ENCODE results near the gene RCC2.
"Not testable (repeated sequence)": the region's sequence is repeated elsewhere in the genome, so short reads cannot be mapped to it uniquely, and the experiment has no call there.

RCC2 gene
- 114 to 233 (median 144) reads per million in 17 experiments for total RNA-seq

- peak; percentile 77 to 93 (median 86) for DNase-seq
Measured at GRCh38 chr1:17439250-17440073, at the start of gene RCC2. RCC2 (minus strand) TSS chr1:17439677; CDS start chr1:17438514, 1,163 bp downstream.

DNA sequence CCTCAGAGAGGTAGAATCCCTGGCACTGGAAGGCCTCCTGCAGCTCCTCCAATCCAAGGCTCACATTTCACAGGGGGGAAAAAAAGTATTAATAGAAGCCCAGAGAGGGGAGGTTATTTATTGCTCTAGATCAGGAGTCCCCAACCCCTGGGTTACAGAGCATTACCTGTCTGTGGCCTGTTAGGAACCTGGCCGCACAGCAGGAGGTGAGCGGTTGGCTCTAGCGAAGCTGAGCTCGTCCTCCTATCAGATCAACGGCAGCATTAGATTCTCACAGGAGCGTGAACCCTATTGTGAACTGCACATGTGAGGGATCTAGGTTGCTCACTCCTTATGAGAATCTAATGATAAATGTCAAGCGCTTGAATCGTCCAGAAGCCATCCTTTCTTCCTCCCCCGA is 46.8 kb upstream of the RCC2 start:
- DNase-seq: no peak

GRCh38 chr1:17485281-17485680 is 45.8 kb upstream of the RCC2 start:
- DNase-seq: peak in 2 of 4 experiments; percentile 24 to 43

DNA sequence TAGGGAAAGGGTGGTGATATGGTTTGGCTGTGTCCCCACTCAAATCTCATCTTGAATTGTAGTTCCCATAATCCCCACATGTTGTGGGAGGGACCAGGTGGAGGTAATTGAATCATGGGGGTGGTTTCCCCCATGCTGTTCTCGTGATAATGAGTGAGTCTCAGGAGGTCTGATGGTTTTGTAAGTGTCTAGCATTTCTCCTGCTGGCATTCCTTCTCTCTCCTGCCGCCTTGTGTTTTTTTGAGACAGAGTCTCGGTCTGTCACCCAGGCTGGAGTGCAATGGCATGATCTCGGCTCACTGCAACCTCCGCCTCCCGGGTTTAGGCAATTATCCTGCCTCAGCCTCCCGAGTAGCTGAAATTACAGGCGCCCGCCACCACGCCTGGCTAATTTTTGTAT is 42.5 kb upstream of the RCC2 start:
- not testable (repeated sequence) for DNase-seq

DNA sequence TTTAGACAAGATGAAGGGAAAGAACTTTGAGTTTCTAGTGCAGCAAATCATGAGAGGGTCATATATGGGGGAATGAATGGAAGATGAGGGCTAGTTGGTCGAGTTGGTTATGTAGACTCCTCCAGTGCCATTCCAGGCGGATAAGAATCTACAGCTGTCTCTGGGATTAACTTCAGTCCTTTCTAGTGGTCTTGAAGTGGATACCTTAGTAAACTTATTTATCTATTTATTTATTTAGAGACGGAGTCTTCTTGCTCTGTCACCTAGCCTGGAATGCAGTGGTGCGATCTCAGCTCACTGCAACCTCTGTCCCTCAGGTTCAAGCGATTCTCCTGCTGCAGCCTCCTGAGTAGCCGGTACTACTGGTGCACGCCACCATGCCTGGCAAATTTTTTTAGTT is 41.4 kb upstream of the RCC2 start:
- no peak for DNase-seq

GRCh38 chr1:17475752-17476151 is 36.3 kb upstream of the RCC2 start:
- no peak for DNase-seq

DNA sequence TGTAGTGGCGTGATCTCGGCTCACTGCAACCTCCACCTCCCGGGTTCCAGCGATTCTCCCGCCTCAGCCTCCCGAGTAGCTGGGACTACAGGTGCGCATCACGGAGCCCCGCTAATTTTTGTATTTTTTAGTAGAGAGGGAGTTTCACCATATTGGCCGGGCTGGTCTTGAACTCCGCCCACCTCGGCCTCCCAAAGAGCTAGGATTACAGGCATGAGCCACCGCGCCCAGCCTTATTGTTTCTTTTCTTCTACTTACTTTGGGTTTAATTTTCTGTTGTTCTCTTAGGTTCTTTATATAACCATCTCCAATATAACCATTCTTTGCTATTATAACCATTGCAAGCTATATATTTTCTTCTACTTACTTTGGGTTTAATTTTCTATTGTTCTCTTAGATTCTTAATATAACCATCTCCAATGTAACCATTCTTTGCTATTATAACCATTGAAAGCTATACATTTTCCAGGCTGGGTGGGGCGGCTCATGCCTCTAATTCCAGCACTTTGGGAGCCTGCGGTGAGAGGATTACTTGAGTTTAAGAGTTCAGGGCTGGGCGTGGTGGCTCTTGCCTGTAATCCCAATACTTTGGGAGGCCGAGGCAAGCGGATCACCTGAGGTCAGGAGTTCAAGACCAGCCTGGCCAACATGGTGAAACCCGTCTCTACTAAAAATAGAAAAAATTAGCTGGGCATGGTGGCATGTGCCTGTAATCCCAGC is 35.5 kb upstream of the RCC2 start:
- not testable (repeated sequence) for DNase-seq

GRCh38 chr1:17472814-17473213 is 33.3 kb upstream of the RCC2 start:
- DNase-seq: no peak

- no peak for DNase-seq
Measured at GRCh38 chr1:17471393-17471792, 31.9 kb upstream of the RCC2 start.

GRCh38 chr1:17470021-17470799 is 30.7 kb upstream of the RCC2 start:
- DNase-seq: no peak

DNA sequence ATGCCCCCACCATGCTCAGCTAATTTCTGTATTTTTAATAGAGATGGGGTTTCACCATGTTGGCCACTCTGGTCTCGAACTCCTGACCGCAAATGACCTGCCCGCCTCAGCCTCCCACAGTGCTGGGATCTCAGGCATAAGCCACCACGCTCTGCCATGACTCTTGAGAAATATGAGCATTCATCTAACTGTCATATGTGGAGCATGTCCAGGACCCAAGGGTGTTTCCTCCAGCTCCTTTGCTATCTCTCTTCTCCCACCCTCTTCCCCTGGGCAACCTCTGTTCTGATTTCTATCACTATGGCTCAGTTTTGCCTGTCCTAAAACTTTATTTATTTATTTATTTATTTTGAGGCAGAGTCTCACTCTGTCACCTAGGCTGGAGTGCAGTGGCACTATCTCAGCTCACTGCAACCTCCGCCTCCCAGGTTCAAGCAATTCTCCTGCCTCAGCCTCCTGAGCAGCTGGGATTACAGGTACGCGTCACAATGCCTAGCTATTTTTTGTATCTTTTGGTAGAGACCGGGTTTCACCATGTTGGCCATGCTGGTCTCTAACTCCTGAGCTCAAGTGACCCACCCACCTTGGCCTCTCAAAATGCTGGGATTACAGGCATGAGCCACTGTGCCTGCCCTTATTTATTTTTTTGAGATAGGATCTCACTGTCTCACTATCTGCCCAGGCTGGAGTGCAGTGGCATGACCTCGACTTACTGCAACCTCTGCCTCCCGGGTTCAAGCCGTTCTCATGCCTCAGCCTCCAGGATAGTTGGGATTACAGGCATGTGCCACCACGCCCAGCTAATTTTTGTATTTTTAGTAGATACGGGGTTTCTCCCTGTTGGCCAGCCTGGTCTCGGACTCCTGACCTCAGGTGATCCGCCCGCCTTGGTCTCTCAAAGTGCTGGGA is 29.1 kb upstream of the RCC2 start:
- not testable (repeated sequence) for DNase-seq

DNA sequence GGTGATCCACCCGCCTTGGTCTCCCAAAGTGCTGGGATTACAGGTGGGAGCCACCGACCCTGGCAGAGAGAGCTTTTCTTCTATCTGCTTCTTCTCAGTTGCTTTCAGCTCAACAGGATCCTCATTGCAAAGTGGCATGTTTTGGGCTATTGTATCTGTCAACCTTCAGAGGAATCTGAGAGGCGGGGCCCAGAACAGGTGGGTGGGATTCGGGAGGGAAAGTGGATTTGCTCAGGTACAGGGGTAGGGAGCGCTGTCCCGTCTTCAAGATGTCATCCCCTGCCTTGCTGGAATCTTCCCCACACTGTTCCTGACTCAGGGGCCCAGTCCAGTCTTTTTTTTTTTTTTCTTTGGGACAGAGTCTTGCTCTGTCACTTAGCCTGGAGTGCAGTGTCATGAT is 26.9 kb upstream of the RCC2 start:
- DNase-seq: no peak

DNA sequence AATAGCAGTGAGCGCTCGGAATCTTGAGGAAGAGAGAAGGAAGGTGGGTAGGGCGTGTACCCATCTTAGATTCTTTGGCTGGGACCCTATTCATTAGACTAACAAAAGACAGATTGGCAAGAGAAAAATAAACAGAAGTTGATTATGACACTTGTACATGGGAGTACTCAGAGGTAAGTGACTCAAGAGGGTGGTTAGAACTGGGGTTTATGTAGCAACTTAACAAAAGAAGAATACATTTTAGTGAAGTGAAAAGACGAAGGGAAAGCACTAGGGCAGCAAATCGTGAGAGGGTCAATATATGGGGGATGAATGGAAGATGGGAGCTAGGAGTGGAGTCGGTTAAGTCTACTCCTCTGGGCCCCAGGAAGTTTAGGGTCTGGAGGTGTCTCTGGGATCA is 25.8 kb upstream of the RCC2 start:
- DNase-seq: peak in 1 of 4 experiments; percentile 31

DNA sequence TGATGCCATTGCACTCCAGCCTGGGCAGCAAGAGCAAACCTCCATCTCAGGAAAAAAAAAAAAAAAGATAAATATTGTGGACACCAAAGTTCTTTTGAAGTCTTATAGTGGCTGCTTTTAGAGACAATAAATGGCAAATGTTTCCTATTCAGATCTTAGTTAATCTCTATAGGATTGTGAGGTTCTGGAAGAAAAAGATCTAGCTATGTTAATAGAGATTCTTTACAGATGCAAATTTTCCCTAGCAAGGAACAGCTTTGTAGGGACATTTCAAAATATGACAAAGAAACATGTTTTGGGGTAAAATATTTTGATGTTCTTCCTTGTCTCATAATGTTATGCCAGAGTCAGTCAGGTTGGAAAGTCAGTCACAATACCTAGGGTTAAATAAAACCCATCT is 24.5 kb upstream of the RCC2 start:
- no peak for DNase-seq

GRCh38 chr1:17462669-17463068 is 23.2 kb upstream of the RCC2 start:
- DNase-seq: no peak

GRCh38 chr1:17460219-17460618 is 20.7 kb upstream of the RCC2 start:
- DNase-seq: no peak

DNA sequence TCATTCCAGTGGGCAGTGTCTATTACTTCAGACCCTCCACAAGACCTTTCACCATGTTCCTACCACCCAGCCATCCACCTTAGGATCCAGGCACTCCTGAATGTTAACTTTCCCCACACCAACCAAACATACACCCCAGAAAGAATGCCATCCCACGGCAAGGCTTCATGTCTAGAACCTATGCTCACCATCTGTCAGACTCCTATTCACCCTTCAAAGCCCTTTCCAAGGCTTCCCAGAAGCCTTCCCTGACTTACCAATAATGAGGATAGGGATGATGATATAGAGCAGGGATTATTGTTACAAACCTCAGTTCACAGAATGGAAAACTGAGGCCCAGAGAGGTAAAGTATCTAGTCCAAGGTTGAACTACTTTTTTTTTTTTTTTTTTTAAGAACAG is 19.3 kb upstream of the RCC2 start:
- no peak for DNase-seq

- DNase-seq: no peak
Measured at GRCh38 chr1:17452686-17453085, 13.2 kb upstream of the RCC2 start.

DNA sequence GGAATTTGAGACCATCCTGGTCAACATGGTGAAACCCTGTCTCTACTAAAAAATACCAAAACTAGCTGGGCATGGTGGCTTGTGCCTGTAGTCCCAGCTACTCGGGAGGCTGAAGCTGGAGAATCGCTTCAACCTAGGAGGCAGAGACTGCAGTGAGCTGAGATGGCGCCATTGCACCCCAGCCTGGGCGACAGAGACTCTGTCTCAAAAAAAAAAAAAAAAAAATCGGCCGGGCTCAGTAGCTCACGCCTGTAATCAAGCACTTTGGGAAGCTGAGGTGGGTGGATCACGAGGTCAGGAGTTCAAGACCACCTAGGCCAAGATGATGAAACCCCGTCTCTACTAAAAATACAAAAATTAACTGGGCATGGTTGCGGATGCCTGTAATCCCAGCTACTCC is 12.7 kb upstream of the RCC2 start:
- DNase-seq: not testable (repeated sequence)

GRCh38 chr1:17451731-17452130 is 12.3 kb upstream of the RCC2 start:
- DNase-seq: no peak

GRCh38 chr1:17447501-17447992 is 8.1 kb upstream of the RCC2 start:
- no peak for DNase-seq

DNA sequence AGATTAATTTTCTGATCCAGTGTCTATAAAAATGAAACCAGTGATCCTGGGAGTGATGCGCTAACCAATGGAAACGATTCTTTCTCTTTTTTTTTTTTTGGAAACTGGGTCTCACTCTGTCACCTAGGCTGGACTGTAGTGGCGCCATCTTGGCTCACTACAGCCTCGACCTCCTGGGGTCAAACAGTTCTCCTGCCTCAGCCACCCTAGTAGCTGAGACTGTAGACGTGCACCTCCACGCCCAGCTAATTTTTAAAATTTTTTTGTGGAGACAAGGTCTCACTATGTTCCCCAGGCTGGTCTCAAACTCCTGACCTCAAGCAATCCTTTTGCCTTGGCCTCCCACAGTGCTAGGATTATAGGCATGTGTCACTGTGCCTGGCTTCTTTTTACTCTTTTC is 3.4 kb upstream of the RCC2 start:
- no peak for DNase-seq
